ENCODE measurements around the gene TAF3.

GRCh38 chr10:7908541-7909210, 90.4 kb downstream of the TAF3 start:
- TF ChIP-seq, protein P1, sequence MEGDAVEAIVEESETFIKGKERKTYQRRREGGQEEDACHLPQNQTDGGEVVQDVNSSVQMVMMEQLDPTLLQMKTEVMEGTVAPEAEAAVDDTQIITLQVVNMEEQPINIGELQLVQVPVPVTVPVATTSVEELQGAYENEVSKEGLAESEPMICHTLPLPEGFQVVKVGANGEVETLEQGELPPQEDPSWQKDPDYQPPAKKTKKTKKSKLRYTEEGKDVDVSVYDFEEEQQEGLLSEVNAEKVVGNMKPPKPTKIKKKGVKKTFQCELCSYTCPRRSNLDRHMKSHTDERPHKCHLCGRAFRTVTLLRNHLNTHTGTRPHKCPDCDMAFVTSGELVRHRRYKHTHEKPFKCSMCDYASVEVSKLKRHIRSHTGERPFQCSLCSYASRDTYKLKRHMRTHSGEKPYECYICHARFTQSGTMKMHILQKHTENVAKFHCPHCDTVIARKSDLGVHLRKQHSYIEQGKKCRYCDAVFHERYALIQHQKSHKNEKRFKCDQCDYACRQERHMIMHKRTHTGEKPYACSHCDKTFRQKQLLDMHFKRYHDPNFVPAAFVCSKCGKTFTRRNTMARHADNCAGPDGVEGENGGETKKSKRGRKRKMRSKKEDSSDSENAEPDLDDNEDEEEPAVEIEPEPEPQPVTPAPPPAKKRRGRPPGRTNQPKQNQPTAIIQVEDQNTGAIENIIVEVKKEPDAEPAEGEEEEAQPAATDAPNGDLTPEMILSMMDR (IDR thresholded peaks at IDR 0.05; ENCODE audit: poor library complexity), result no peak
- no peak for TF ChIP-seq EZH2 (IDR thresholded peaks at IDR 0.05; ENCODE audit: borderline replicate concordance)

All from hepatocyte (in vitro differentiated cells).